Measurements from ENCODE around the gene LMTK2.

LMTK2 gene

DNA sequence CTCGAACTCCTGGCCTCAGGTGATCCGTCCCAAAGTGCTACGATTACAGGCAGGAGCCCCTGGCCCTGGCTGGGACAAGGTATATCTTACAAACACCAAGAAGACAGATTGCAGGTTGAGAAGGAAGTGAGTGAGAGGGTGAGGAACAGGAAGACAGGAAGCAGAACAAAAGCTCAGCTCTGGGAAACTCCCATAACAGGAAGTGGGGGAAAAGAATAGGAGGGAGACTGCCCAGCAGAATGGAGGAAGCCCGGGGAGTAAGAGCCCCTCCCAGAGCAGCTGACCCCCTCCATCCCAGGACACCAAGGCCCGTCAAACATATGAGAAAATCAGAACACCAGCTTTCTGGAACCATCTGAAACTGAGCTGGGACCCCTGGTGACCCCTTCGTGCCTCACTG, 142.4 kb downstream of the LMTK2 start:
- no peak for DNase-seq (ENCODE audit: low read depth)
- H3K4me3 ChIP-seq (ENCODE audit: low read length), result no peak overlapping the region
- TF ChIP-seq, protein P1, sequence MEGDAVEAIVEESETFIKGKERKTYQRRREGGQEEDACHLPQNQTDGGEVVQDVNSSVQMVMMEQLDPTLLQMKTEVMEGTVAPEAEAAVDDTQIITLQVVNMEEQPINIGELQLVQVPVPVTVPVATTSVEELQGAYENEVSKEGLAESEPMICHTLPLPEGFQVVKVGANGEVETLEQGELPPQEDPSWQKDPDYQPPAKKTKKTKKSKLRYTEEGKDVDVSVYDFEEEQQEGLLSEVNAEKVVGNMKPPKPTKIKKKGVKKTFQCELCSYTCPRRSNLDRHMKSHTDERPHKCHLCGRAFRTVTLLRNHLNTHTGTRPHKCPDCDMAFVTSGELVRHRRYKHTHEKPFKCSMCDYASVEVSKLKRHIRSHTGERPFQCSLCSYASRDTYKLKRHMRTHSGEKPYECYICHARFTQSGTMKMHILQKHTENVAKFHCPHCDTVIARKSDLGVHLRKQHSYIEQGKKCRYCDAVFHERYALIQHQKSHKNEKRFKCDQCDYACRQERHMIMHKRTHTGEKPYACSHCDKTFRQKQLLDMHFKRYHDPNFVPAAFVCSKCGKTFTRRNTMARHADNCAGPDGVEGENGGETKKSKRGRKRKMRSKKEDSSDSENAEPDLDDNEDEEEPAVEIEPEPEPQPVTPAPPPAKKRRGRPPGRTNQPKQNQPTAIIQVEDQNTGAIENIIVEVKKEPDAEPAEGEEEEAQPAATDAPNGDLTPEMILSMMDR (conservative IDR thresholded peaks at IDR 0.05; ENCODE audit: low read length), result no peak

DNA sequence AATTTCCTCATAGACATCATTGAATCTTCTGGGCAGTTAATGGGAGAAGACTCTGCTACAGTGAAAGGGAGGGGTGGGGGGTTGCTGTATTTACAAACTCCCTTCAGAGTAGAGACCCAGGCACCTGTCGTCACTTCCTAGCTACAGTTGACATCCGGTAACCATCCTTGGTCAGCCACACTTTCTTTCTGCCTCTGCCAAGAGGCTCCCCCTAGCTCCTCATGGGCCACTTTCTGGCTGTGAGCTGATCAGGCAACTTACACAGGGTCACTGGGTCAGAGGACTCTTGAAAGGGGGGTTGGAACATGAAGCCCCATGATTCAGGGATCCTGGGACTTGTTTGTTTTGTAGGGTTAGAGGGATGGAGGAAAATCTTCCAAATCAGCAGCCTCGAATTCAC, 144.1 kb downstream of the LMTK2 start:
- DNase-seq (ENCODE audit: low read depth), result no peak
- TF ChIP-seq, protein P1 (conservative IDR thresholded peaks at IDR 0.05; ENCODE audit: low read length), result no peak
- no peak overlapping the region; the same call in 1 of the 2 replicates for H3K4me3 ChIP-seq (ENCODE audit: low read length)

DNA sequence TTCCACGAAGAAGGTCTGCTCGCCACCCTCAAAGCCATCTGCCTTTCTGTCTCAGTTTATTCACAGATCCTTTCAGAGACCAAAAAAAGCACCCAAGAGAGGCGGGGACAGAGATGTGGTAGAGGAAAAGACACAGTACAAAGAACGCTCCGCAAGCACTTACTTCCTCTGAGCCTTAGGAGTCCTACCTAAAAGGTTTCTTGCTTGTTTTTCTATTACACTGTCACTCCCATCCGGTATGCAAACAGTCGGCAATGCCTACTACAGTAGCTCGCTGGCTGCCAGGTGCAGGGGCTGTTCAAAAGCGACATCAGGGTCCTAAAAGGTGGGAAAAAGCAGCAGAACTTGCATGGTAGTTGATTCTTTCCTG, 144.6 kb downstream of the LMTK2 start:
- peak overlapping the region; percentile 93 for H3K4me3 ChIP-seq (ENCODE audit: low read length)
- no peak for DNase-seq (ENCODE audit: low read depth)
- TF ChIP-seq, protein P1 (conservative IDR thresholded peaks at IDR 0.05; ENCODE audit: low read length), result no peak

DNA sequence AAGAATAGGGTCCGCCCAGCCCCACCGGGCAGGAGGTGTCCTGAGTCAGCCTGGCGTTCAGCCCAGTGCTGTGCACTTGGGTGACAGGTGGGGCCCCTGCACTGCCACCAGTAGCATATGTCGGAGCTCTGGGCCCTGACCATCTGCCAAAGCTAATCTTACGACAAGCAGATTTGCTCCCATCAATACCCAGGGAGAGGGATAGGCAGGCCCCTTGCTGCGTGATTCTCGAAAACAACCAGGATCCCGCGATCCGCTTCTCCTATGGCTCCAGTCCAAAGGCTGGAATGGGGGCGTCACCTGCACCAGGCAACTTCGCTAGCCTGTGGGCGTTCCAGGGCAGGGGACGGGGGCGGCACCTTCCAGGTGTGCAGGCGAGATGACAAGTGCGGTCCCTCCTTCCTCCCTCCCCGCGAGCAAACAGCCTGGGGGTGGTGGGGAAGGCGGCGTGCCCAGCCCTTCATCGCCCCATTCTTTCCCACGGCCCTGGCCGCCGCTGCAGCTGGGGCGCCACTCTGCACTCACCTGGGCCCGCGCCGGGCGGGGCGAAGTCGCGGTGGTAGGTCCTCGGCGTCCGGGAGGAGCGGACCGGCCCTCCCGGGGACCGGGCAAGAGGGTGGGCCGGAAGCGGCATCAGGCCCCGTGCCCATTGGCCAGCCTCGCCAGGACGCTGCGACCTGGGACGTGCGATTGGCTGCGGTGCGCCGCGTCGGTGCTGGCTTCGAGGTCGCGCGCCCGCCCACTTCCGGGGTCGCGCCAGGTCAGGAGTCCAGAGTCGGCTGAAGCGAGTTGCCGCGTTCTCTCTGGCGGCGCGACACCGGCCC, 145.2 kb downstream of the LMTK2 start, which contains the start of gene TECPR1:
Gene TECPR1 (minus strand): TSS at position 632 of the 824 bp plus-strand sequence. CDS start 6,086 bp downstream, outside the sequence.
- DNase-seq (ENCODE audit: low read depth), result peak; percentile 89
- peak within 1 kb of the TSS; percentile 93 for H3K4me3 ChIP-seq (ENCODE audit: low read length)
- TF ChIP-seq, protein P1 (conservative IDR thresholded peaks at IDR 0.05; ENCODE audit: low read length), result no peak

DNA sequence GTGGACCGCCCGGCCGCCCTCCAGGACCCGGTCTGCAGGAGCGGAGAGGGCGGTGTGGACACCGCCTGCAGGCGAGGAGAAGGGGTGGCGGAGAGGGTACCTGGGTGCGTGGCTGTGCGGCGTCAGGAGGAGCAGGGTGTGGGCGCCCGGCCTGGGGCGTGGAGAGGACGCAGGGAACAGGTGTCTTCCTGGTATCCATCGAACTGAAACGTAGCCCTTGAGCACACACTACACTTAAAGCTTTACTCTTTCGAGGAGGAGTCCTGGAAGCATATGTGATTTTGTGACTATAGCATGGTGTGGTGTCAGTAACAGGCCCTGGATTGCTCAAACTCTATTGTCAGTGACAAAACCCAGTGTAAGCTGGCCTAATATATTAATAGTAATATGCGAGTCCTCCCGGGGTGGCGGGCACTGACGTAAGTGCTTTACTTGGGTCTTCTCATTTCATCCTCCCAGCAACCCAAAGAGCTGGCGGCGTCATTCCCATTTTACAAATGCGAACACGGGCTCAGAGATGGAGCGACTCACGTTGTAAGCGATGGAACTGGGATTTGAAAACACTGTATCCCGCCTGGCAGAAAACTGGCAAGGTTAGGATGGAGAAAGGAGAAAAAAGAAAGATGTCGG, 145.9 kb downstream of the LMTK2 start:
- DNase-seq (ENCODE audit: low read depth), result peak; percentile 14

DNA sequence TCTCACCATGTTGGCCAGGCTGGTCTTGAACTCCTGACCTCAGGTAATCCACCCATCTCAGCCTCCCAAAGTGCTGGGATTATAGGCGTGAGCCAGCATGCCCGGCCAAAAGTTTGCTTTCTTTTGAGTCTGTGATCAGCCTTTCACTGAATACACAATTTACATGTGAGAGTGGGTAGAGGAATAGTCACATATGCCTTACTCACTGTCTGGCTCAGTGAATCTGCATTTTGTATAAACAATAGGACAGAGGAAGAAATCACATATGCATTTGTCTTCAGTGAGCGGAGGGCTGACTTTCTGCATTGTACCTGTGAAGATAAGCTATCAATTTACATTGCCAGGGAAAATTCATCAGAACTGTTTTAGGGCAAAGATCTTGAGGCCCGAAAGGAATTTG, 147.9 kb downstream of the LMTK2 start:
- TF ChIP-seq, protein P1 (conservative IDR thresholded peaks at IDR 0.05; ENCODE audit: low read length), result no peak

More for the DNA sequence above, 145.9 kb downstream of the LMTK2 start:
- TF ChIP-seq, protein P1 (conservative IDR thresholded peaks at IDR 0.05; ENCODE audit: low read length), result no peak
- H3K4me3 ChIP-seq (ENCODE audit: low read length), result peak overlapping the region; percentile 93

More for the DNA sequence above, 147.9 kb downstream of the LMTK2 start:
- H3K4me3 ChIP-seq (ENCODE audit: low read length), result no peak overlapping the region
- DNase-seq (ENCODE audit: low read depth), result no peak
